ENCODE results near the gene SBF2. TPM values are rescaled to one million over a fixed set of nuclear protein-coding genes. Genes with fewer than 3 reads are reported as not detected.

The SBF2 gene
- total and polyA plus RNA-seq, 2 donors (not counting 1 experiment from before 2014, with no cell fraction given), result 5.6 to 17.7 TPM

GRCh38 chr11:9759519-9760192 lies 534.4 kb downstream of the SBF2 start:
- H3K4me1 Mint-ChIP-seq, result peaks cover 73% of the 10 kb centered on the region
- peak overlapping the region; percentile 94 for H3K4me2 ChIP-seq (replicated peaks; ENCODE audit: low read depth, low read length, poor library complexity, severe bottlenecking)
- 32% methylated on average over 9 of the region's 10 CpGs for WGBS (ENCODE audit: insufficient coverage)

More at GRCh38 chr11:9759519-9760192, 534.4 kb downstream of the SBF2 start:
- intact Hi-C loops (cut with micrococcal nuclease), result loop anchor here (1.0 to 10.0 kb wide), 7 partner anchors 103 to 1095 kb away; partner anchors contain the start of genes TMEM41B and ZBED5
- ChIA-PET POLR2A (interaction anchor here (0.8 to 2.3 kb wide), 13 partner anchors 15 to 558 kb away, joined by 3 to 10 read pairs (median 5); partner anchors contain the start of genes WEE1 and ZNF143), CTCF (interaction anchor here (0.7 to 3.8 kb wide), 26 partner anchors 9 to 607 kb away, joined by 3 to 56 read pairs (median 9); partner anchors contain the start of gene ADM)
- Histone ChIP-seq H4K20me1 (ENCODE audit: control insufficient read depth, insufficient read depth, low read length, poor library complexity, severe bottlenecking) (no peaks in the 10 kb centered on the region), H3K4me1 (ENCODE audit: control insufficient read depth in 2 of 2, insufficient read depth in 2 of 2, low read length in 2 of 2) (peaks cover 44 to 48% of the 10 kb centered on the region in 2 donors), H3K36me3 (replicated peaks in 1 of 2; ENCODE audit: control extremely low read depth in 1 of 2, control insufficient read depth in 1 of 2, extremely low read depth in 1 of 2, insufficient read depth in 2 of 2, low read length in 1 of 2) (no peaks in the 10 kb centered on the region), H3K9me3 (ENCODE audit: control extremely low read depth in 1 of 3, control insufficient read depth in 2 of 3, insufficient read depth in 1 of 3, low read length in 2 of 3) (no peaks in the 10 kb centered on the region), H3K4me3 (ENCODE audit: control extremely low read depth in 1 of 5, extremely low read depth in 1 of 5, insufficient read depth in 1 of 5, low read depth in 2 of 5, low read length in 4 of 5) (peak overlapping the region in 4 of 5 experiments; percentile 76 to 94 (median 80)), H3K27ac (ENCODE audit: low read length in 2 of 2) (no peak overlapping the region), H2AFZ (ENCODE audit: insufficient read depth, low read depth, low read length, poor library complexity, severe bottlenecking) (peak overlapping the region; percentile 95), H3K27me3 (replicated peaks in 1 of 4; ENCODE audit: control extremely low read depth in 1 of 4, control insufficient read depth in 3 of 4, insufficient read depth in 4 of 4, low read length in 3 of 4) (no peaks in the 10 kb centered on the region), H3K9ac (ENCODE audit: low read length) (peak overlapping the region; percentile 89), H3K79me2 (ENCODE audit: control insufficient read depth, insufficient read depth, low read length) (peaks cover 49% of the 10 kb centered on the region)
- Mint-ChIP-seq H3K4me3 (peak overlapping the region; percentile 91), H3K9me3 (ENCODE audit: insufficient read depth) (no peaks in the 10 kb centered on the region), H3K27ac (peak overlapping the region; percentile 98), H3K27me3 (no peaks in the 10 kb centered on the region)
- TF ChIP-seq EZH2 (IDR thresholded peaks at IDR 0.05; ENCODE audit: borderline replicate concordance, insufficient read depth, low read depth, low read length, poor library complexity, severe bottlenecking), result no peak
- TF ChIP-seq, protein P1, sequence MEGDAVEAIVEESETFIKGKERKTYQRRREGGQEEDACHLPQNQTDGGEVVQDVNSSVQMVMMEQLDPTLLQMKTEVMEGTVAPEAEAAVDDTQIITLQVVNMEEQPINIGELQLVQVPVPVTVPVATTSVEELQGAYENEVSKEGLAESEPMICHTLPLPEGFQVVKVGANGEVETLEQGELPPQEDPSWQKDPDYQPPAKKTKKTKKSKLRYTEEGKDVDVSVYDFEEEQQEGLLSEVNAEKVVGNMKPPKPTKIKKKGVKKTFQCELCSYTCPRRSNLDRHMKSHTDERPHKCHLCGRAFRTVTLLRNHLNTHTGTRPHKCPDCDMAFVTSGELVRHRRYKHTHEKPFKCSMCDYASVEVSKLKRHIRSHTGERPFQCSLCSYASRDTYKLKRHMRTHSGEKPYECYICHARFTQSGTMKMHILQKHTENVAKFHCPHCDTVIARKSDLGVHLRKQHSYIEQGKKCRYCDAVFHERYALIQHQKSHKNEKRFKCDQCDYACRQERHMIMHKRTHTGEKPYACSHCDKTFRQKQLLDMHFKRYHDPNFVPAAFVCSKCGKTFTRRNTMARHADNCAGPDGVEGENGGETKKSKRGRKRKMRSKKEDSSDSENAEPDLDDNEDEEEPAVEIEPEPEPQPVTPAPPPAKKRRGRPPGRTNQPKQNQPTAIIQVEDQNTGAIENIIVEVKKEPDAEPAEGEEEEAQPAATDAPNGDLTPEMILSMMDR (IDR thresholded peaks at IDR 0.05), result no peak
- ATAC-seq (ENCODE audit: low read depth), result peak; percentile 71
- DNase-seq, result peak; percentile 79

Measured in B cell (primary cell).